Neural cell (in vitro differentiated cells): ENCODE measurements around the gene CELSR2.

Experiments used
- EZH2 ChIP-seq: fragments of 200-600, 300-800 bp; shearing (Covaris generic), sonication (generic); IDR thresholded peaks from 2 replicates; pipeline ENCODE4 v1.6.1; 2014; ENCODE audit warnings: antibody characterized with exemption, low read length, borderline replicate concordance, mild to moderate bottlenecking; ENCODE audit not compliant: insufficient read depth, poor library complexity, severe bottlenecking
- POLR2AphosphoS5 ChIP-seq: IDR thresholded peaks from 2 replicates; pipeline ENCODE4 v1.6.1; 2012

DNA sequence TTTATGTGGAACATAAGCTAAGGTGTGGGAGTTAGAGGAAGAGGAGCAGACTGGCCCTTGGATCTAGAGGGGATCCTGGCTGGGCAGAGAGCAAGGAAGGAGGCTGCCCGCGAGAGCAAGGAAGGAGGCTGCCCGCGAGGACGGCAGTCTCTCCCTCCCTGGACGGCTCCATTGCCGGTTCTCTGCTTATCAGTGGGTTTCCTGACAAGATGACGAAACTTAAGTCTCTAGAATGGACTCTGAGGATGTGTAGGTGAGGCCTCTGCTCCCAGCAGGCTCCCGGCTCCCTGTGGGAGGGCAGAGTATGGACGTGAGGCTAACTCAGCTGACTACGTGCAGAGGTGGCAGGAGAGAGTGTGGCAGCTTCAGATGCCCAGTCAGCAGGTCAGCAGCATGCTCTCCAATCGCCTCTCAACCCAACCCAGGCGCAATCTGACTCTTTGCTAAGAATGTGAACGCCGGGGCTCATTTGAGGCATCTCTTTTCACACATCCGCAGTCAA, 51.4 kb downstream of the CELSR2 start:
- TF ChIP-seq EZH2 (no peak), POLR2AphosphoS5 (no peak)
